GM23338 (cell line): ENCODE data around the gene TYRP1. TPM values are rescaled to one million over a fixed set of nuclear protein-coding genes. Genes with fewer than 3 reads are reported as not detected.

Source experiments
- ATAC-seq: fragments of 200-7000 bp; cut with Tn5 transposase; 3 replicates; pipeline ENCODE4 v1.9.1; 2020
- DNase-seq: peaks from one replicate; pipeline ENCODE4 v3.0.0-alpha.2; 2015; ENCODE audit warnings: low spot score
- H2AFZ ChIP-seq: fragments of 200-600 bp; sonication (generic); 2 replicates; pipeline ENCODE4 v1.8.0; 2016; ENCODE audit warnings: antibody characterized with exemption, mild to moderate bottlenecking, moderate library complexity
- H3F3A ChIP-seq: fragments of 200-600 bp; sonication (generic); replicated peaks from 2 replicates; pipeline ENCODE4 v1.8.0; 2017; ENCODE audit warnings: antibody characterized with exemption, mixed run types, low read depth
- H3K27ac ChIP-seq: fragments of 200-600 bp; sonication (generic); 2 replicates; pipeline ENCODE4 v1.6.1; 2016; ENCODE audit warnings: low read depth
- H3K27me3 ChIP-seq: fragments of 200-600 bp; sonication (generic); 2 replicates; pipeline ENCODE4 v1.8.0; 2016; ENCODE audit warnings: mild to moderate bottlenecking, mixed run types, moderate library complexity; ENCODE audit not compliant: insufficient read depth
- H3K36me3 ChIP-seq: fragments of 200-600 bp; sonication (generic); 2 replicates; pipeline ENCODE4 v1.8.0; 2016; ENCODE audit warnings: mild to moderate bottlenecking; ENCODE audit not compliant: insufficient read depth
- H3K4me1 ChIP-seq: fragments of 200-600 bp; sonication (generic); 2 replicates; pipeline ENCODE4 v1.8.0; 2016; ENCODE audit warnings: mild to moderate bottlenecking, moderate library complexity; ENCODE audit not compliant: insufficient read depth
- H3K4me2 ChIP-seq: fragments of 200-600 bp; sonication (generic); 2 replicates; pipeline ENCODE4 v1.7.1; 2017; ENCODE audit warnings: mixed run types
- H3K4me3 ChIP-seq: fragments of 200-600 bp; sonication (generic); 2 replicates; pipeline ENCODE4 v1.6.1; 2016; ENCODE audit warnings: mixed run types
- H3K79me2 ChIP-seq: fragments of 200-600 bp; sonication (generic); replicated peaks from 2 replicates; pipeline ENCODE4 v1.8.0; 2017; ENCODE audit warnings: mild to moderate bottlenecking; ENCODE audit not compliant: insufficient read depth
- H3K9me2 ChIP-seq: fragments of 200-600 bp; sonication (generic); 2 replicates; pipeline ENCODE4 v1.8.0; 2017; ENCODE audit not compliant: insufficient read depth
- H4K20me1 ChIP-seq: fragments of 200-600 bp; sonication (generic); replicated peaks from 2 replicates; pipeline ENCODE4 v1.8.0; 2017; ENCODE audit warnings: mild to moderate bottlenecking; ENCODE audit not compliant: insufficient read depth
- H3K27ac Mint-ChIP-seq: 2 replicates; pipeline ENCODE4 v1.8.0; 2020; ENCODE audit warnings: inconsistent platforms, mild to moderate bottlenecking, moderate library complexity, mixed read lengths
- H3K27me3 Mint-ChIP-seq: 3 replicates; pipeline ENCODE4 v1.8.0; 2022; ENCODE audit warnings: low read depth, mild to moderate bottlenecking, moderate library complexity, mixed read lengths, inconsistent platforms; ENCODE audit not compliant: insufficient read depth, poor library complexity
- H3K36me3 Mint-ChIP-seq: 3 replicates; pipeline ENCODE4 v1.8.0; 2021; ENCODE audit warnings: low read depth, mild to moderate bottlenecking, inconsistent platforms, moderate library complexity, mixed read lengths
- H3K4me1 Mint-ChIP-seq: 3 replicates; pipeline ENCODE4 v1.8.0; 2020; ENCODE audit warnings: mild to moderate bottlenecking, inconsistent platforms, mixed read lengths
- H3K4me3 Mint-ChIP-seq: 3 replicates; pipeline ENCODE4 v1.8.0; 2021; ENCODE audit warnings: moderate library complexity, mild to moderate bottlenecking, inconsistent platforms, mixed read lengths
- H3K9me3 Mint-ChIP-seq: 3 replicates; pipeline ENCODE4 v1.8.0; 2020; ENCODE audit warnings: moderate library complexity, mild to moderate bottlenecking, inconsistent platforms, mixed read lengths
- CTCF ChIP-seq, 2 experiments: fragments of 200-600 bp in 1 of 2; sonication (generic) in 1 of 2; conservative IDR thresholded peaks; 2 replicates each; pipeline versions ENCODE4 v1.5.1 to v1.6.1; 2016 to 2017; ENCODE audit warnings: antibody characterized with exemption in 2 of 2, low read depth in 2 of 2, mild to moderate bottlenecking in 2 of 2, moderate library complexity in 1 of 2
- EZH2 ChIP-seq: fragments of 200-600 bp; sonication (generic); IDR thresholded peaks from one replicate; pipeline ENCODE4 v1.8.0; 2017; ENCODE audit warnings: antibody characterized with exemption, mild to moderate bottlenecking, low read depth; ENCODE audit not compliant: unreplicated experiment
- JUNB ChIP-seq: IDR thresholded peaks from one replicate; pipeline ENCODE4 v1.6.1; 2016; ENCODE audit warnings: antibody characterized with exemption; ENCODE audit not compliant: unreplicated experiment
- STAT1 ChIP-seq: IDR thresholded peaks from one replicate; pipeline ENCODE4 v1.6.1; 2016; ENCODE audit warnings: antibody characterized with exemption; ENCODE audit not compliant: unreplicated experiment
- ZNF462 ChIP-seq: fragments of 250-450 bp; sonication (Bioruptor Pico); IDR thresholded peaks from 2 replicates; pipeline ENCODE4 v1.5.0; 2020; ENCODE audit warnings: mild to moderate bottlenecking, moderate library complexity
- polyA plus RNA-seq: library from polyadenylated mRNA; unstranded; fragments of >200 nt; fragmentation: Nextera tagmentation; extraction: Ambion mirVana; gene quantifications from 2 replicates; pipeline ENCODE4 v1.2.1, GENCODE V29; 2016
- total RNA-seq: library from RNA; depleted of rRNA; stranded (reverse); fragments of >200 nt; shearing (Covaris generic); gene quantifications from 2 replicates; pipeline ENCODE4 v1.2.3, GENCODE V29; 2014

The TYRP1 gene
- total and polyA plus RNA-seq, 2 experiments from 2014 or later: not detected

DNA sequence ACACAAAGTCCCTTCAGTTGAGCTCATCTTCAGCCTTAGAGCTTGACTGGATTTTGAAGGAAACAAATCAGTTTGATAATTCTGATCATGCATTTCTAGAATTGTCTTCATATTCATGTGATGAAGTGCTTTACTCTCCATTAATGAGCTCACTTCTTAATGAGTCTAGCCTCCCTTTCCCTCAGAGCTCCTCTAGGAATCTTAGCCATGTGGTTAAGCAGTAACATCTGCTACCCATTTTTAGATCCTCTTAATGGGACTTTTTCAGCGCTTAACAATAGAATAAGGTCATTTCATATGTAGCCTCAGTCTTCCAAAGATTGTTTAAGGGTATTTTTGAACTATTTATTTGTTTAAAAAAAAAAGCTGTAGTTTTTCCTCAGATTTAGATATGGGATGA lies 44.7 kb downstream of the TYRP1 start:
- no peak overlapping the region for H3K4me3 ChIP-seq
- no peaks in the 10 kb centered on the region; the same call in 1 of the 2 replicates for H3K9me2 ChIP-seq
- Mint-ChIP-seq H3K27ac (no peak overlapping the region; the same call in 1 of the 2 replicates), H3K9me3 (peaks cover 9% of the 10 kb centered on the region; the same call in 2 of the 3 replicates), H3K4me1 (no peaks in the 10 kb centered on the region), H3K27me3 (no peaks in the 10 kb centered on the region), H3K36me3 (peaks cover 3% of the 10 kb centered on the region; the same call in 1 of the 3 replicates), H3K4me3 (no peak overlapping the region)
- H3K4me2 ChIP-seq: no peak overlapping the region
- H3K27ac ChIP-seq: no peak overlapping the region
- H3K27me3 ChIP-seq: no peaks in the 10 kb centered on the region
- no peaks in the 10 kb centered on the region for H3K36me3 ChIP-seq
- no peak for TF ChIP-seq STAT1
- no peak for TF ChIP-seq JUNB
- no peak for TF ChIP-seq CTCF (conservative IDR thresholded peaks at IDR 0.05; ENCODE audit: low read depth in 2 of 2)
- TF ChIP-seq EZH2: no peak
- no peak for TF ChIP-seq ZNF462 (CRISPR knock-in tag)
- H3F3A ChIP-seq: no peaks in the 10 kb centered on the region
- H2AFZ ChIP-seq: no peak overlapping the region
- no peaks in the 10 kb centered on the region for H3K4me1 ChIP-seq
- no peak for ATAC-seq
- no peak for DNase-seq
- H3K79me2 ChIP-seq: no peaks in the 10 kb centered on the region
- H4K20me1 ChIP-seq: no peaks in the 10 kb centered on the region
